Measurements from ENCODE around the gene SNRPE. TPM values are rescaled to one million over a fixed set of nuclear protein-coding genes. Genes with fewer than 3 reads are reported as not detected.

Gene SNRPE
- total RNA-seq, 1 experiment from 2014 or later: 236 TPM

GRCh38 chr1:203823306-203823705 is 38.1 kb upstream of the SNRPE start:
- no peak for DNase-seq
- intact Hi-C loops (cut with micrococcal nuclease; ENCODE audit: unreplicated experiment): no loop called here
- Histone ChIP-seq H3K27me3 (replicated peaks; ENCODE audit: control insufficient read depth, insufficient read depth, low read length) (no peaks in the 10 kb centered on the region), H3K4me1 (no peaks in the 10 kb centered on the region), H3K36me3 (ENCODE audit: control insufficient read depth, insufficient read depth, low read length) (peaks cover 1% of the 10 kb centered on the region), H3K9me3 (no peaks in the 10 kb centered on the region), H3K4me3 (ENCODE audit: low read depth, low read length) (no peak overlapping the region)
- TF ChIP-seq CTCF (IDR thresholded peaks at IDR 0.05; ENCODE audit: insufficient read depth in 1 of 2, low read depth in 1 of 2, low read length in 1 of 2, severe bottlenecking in 1 of 2, unreplicated experiment in 1 of 2): no peak
- POLR2A ChIA-PET: no interaction called here
- Mint-ChIP-seq H3K4me1 (ENCODE audit: low read depth, unreplicated experiment) (no peaks in the 10 kb centered on the region), H3K9me3 (ENCODE audit: unreplicated experiment) (no peaks in the 10 kb centered on the region), H3K27me3 (ENCODE audit: insufficient read depth, unreplicated experiment) (no peaks in the 10 kb centered on the region), H3K27ac (ENCODE audit: unreplicated experiment) (no peak overlapping the region), H3K4me3 (ENCODE audit: unreplicated experiment) (no peak overlapping the region), H3K36me3 (ENCODE audit: insufficient read depth, unreplicated experiment) (peaks cover 97% of the 10 kb centered on the region)
- CTCF ChIA-PET: no interaction called here
- BruUV-seq (replicated peaks): no TSS peak

GRCh38 chr1:203826175-203826574 is 35.2 kb upstream of the SNRPE start:
- Mint-ChIP-seq H3K4me1 (ENCODE audit: low read depth, unreplicated experiment) (no peaks in the 10 kb centered on the region), H3K27ac (ENCODE audit: unreplicated experiment) (no peak overlapping the region), H3K36me3 (ENCODE audit: insufficient read depth, unreplicated experiment) (peaks cover 91% of the 10 kb centered on the region), H3K9me3 (ENCODE audit: unreplicated experiment) (no peaks in the 10 kb centered on the region), H3K4me3 (ENCODE audit: unreplicated experiment) (no peak overlapping the region), H3K27me3 (ENCODE audit: insufficient read depth, unreplicated experiment) (no peaks in the 10 kb centered on the region)
- BruUV-seq (replicated peaks): no TSS peak
- no peak for DNase-seq
- peaks cover 2% of the 10 kb centered on the region for H3K36me3 ChIP-seq (ENCODE audit: control insufficient read depth, insufficient read depth, low read length)
- no peak for TF ChIP-seq CTCF (IDR thresholded peaks at IDR 0.05; ENCODE audit: insufficient read depth in 1 of 2, low read depth in 1 of 2, low read length in 1 of 2, severe bottlenecking in 1 of 2, unreplicated experiment in 1 of 2)
- H3K4me3 ChIP-seq (ENCODE audit: low read depth, low read length): no peak overlapping the region
- no peaks in the 10 kb centered on the region for H3K27me3 ChIP-seq (replicated peaks; ENCODE audit: control insufficient read depth, insufficient read depth, low read length)
- no peaks in the 10 kb centered on the region for H3K9me3 ChIP-seq
- H3K4me1 ChIP-seq: no peaks in the 10 kb centered on the region
- ChIA-PET POLR2A (no interaction called here), CTCF (no interaction called here)
- intact Hi-C loops (cut with micrococcal nuclease; ENCODE audit: unreplicated experiment): no loop called here

GRCh38 chr1:203828002-203828401 is 33.4 kb upstream of the SNRPE start:
- intact Hi-C loops (cut with micrococcal nuclease; ENCODE audit: unreplicated experiment): no loop called here
- ChIA-PET POLR2A (no interaction called here), CTCF (no interaction called here)
- TF ChIP-seq CTCF (IDR thresholded peaks at IDR 0.05; ENCODE audit: insufficient read depth in 1 of 2, low read depth in 1 of 2, low read length in 1 of 2, severe bottlenecking in 1 of 2, unreplicated experiment in 1 of 2): no peak
- Mint-ChIP-seq H3K9me3 (ENCODE audit: unreplicated experiment) (no peaks in the 10 kb centered on the region), H3K27me3 (ENCODE audit: insufficient read depth, unreplicated experiment) (no peaks in the 10 kb centered on the region), H3K36me3 (ENCODE audit: insufficient read depth, unreplicated experiment) (peaks cover 90% of the 10 kb centered on the region), H3K4me1 (ENCODE audit: low read depth, unreplicated experiment) (no peaks in the 10 kb centered on the region), H3K4me3 (ENCODE audit: unreplicated experiment) (no peak overlapping the region), H3K27ac (ENCODE audit: unreplicated experiment) (no peak overlapping the region)
- H3K9me3 ChIP-seq: no peaks in the 10 kb centered on the region
- DNase-seq: no peak
- H3K4me3 ChIP-seq (ENCODE audit: low read depth, low read length): no peak overlapping the region
- H3K4me1 ChIP-seq: no peaks in the 10 kb centered on the region
- no peaks in the 10 kb centered on the region for H3K27me3 ChIP-seq (replicated peaks; ENCODE audit: control insufficient read depth, insufficient read depth, low read length)
- BruUV-seq (replicated peaks): no TSS peak
- peaks cover 2% of the 10 kb centered on the region; the same call in 1 of the 2 replicates for H3K36me3 ChIP-seq (ENCODE audit: control insufficient read depth, insufficient read depth, low read length)
